ENCODE measurements around the gene SAP30.

Gene SAP30, protein sequence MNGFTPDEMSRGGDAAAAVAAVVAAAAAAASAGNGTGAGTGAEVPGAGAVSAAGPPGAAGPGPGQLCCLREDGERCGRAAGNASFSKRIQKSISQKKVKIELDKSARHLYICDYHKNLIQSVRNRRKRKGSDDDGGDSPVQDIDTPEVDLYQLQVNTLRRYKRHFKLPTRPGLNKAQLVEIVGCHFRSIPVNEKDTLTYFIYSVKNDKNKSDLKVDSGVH

DNA sequence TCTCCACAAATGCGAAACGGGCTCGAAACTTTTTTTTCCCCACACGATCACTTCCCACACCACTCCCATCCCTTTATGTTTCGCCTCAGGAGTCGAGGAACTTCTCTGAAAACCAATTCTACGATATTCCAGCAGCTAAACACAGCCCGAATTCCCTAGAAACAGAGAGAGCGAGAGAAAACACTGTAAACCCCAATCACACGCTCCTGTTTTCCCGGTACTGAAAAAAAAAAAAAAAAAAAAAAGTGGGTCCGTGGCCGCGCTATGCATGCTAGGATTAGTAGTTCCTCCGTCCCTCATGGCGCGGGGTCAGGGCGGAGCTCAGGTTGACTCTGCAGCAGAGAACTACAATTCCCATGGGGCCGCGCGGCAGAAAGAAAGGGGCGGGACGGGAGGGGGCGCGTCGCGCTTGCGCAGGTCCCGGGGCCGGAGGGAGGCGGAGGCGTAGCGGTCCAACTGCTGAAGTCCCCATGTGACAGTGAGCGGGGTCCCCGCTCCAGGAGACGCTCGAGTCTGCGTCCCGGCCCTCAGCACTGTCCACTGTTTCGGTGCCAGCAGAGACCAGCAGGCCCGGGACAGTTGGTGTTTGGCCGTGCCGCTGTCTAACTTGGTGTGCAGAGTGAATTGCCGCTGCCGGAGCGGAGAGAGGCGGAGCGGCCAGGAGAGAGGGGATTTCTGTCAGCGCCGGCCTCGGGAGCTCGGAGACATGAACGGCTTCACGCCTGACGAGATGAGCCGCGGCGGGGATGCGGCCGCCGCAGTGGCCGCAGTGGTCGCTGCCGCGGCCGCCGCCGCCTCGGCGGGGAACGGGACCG, at the start of gene SAP30:
TSS of gene SAP30 (plus strand) at position 478 of the 815 bp plus-strand sequence. CDS start at position 707, 229 bp downstream.
- no peak for TF ChIP-seq ZNF274 (IDR thresholded peaks at IDR 0.05; ENCODE audit: low read depth, low read length)
- peak within 1 kb of the TSS; percentile 98 for H3K4me3 ChIP-seq (ENCODE audit: low read length)

DNA sequence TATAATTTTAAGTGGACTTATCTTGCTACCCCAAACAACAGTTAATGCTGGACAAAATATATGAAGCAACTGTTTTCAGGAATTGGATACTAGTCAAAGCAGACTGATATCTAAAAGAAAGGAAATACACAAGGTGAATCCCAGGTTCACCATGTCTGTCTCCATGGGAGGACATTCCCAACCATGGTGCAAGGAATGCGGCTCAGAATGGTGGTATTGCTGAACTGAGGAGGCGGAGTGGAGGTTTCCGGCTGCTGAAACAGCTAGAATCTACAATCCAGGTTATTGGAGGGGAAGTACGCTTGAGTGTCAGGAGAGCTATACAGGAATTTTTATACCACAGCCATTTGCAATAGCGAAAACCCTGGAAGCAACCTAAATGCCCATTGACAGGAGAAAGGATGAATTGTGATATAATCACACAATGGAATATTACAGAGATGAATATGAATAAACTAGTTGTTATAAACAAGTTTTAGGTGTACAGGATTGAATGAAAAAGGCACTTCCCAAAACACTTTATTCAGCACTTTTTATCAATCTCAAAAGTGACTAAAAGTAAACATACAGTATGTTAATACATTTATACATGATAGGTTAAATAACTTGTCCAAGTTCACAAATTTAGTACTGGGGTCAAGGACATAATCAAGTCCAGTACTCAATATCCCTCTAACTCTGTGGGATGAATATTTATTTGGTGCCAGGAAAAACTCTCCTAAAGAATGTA, 45.6 kb upstream of the SAP30 start:
- H3K4me3 ChIP-seq (ENCODE audit: low read length), result no peak overlapping the region
- TF ChIP-seq ZNF274 (IDR thresholded peaks at IDR 0.05; ENCODE audit: low read depth, low read length), result no peak

DNA sequence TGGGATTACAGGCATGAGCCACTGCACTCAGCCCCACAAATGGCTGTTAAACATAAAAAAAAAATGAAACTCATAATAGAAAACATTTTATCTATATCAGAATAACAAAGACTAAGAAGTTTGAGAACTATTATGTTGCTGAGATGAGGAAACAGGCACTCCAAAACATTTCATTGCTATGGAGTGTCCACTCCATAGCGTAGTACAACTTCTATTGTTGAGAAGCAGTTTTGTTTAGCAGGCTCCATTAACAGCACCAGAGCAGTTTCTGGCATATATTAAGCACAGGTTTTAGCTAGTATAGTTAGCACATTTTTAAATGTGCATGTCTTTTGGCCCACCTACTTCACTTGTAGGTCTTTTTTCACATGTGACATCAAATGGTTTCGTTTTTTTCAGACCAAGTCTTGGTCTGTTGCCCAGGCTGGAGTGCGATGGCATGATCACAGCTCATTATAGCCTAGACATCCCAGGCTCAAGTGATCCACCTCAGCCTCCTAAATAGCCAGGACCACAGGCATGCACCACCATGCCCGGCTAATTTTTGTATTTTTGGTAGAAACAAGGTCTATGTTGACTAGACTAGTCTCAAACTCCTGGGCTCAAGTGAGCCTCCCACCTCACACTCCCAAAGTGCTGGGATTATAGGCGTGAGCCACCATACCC, 42.4 kb upstream of the SAP30 start:
- H3K4me3 ChIP-seq (ENCODE audit: low read length), result no peak overlapping the region
- no peak for TF ChIP-seq ZNF274 (IDR thresholded peaks at IDR 0.05; ENCODE audit: low read depth, low read length)

DNA sequence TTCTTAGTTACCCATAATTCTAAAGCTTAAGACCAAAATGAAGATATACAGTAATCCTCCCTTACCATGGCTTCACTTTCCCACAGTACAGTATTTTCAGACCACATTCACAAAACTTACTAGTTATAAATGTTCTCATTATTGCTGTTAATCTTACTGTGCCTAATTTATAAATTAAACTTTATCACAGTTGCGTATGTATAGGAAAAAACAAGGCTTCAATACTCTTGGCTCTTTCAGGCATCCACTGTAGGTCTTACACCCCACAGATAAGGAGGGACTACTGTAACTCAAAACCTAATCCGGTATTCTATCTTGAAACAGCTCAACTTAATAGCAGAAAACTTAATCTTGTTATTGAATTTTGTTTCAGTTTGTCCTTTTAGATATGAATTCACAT, 40.2 kb upstream of the SAP30 start:
- H3K4me3 ChIP-seq (ENCODE audit: low read length), result no peak overlapping the region
- TF ChIP-seq ZNF274 (IDR thresholded peaks at IDR 0.05; ENCODE audit: low read depth, low read length), result no peak

DNA sequence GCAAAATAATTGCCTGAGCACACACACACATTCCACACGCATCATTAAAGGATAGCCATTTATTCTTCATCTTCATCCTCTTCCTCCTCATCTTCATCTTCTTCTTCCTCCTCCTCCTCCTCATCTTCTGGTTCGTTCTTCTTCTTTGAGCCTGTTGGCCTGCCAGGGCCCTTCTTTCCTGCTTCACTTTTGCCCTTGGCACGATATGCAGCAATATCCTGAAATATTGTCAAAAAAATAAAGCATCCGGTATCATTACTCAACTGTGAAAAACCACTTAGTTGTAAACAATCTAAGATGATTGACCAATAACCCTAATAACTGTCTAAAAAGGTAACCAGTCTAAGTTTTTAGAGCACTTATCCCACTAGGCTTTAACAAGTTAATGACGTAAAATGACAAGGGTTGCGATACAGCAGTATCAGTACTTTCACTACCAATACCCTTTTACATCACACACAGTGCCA, 38.7 kb upstream of the SAP30 start:
- H3K4me3 ChIP-seq (ENCODE audit: low read length), result peak overlapping the region; percentile 100
- no peak for TF ChIP-seq ZNF274 (IDR thresholded peaks at IDR 0.05; ENCODE audit: low read depth, low read length)

DNA sequence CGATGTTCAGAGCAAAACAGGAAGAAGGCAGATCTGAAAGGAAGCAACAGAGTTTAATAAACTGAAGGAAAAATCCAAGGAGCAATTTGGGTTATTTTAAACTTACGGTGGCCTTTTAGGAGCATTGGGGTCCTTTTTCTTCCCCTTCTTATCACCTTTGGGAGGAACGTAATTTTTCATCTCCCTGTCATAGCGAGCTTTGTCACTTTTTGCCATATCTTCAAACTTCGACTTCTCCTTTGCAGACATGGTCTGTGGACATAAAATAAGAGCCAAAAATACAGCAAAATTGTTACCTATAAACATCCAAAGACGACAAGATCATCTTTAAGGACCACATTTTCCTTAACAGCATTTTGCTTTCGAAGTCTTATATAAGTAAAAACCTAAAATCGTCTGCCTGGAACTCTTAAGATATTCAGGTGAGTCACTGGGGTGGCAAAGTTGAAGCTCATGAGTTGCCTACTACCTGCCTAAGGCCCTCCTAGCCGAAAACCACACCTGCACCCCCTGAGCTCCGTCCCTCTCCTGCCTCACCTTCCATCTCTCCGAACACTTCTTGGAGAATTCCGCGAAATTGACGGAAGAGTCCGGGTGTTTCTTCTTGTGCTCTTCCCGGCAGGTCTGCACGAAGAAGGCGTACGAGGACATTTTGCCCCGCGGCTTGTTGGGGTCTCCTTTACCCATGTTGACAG, 37.6 kb upstream of the SAP30 start:
- H3K4me3 ChIP-seq (ENCODE audit: low read length), result peak overlapping the region; percentile 100
- no peak for TF ChIP-seq ZNF274 (IDR thresholded peaks at IDR 0.05; ENCODE audit: low read depth, low read length)

DNA sequence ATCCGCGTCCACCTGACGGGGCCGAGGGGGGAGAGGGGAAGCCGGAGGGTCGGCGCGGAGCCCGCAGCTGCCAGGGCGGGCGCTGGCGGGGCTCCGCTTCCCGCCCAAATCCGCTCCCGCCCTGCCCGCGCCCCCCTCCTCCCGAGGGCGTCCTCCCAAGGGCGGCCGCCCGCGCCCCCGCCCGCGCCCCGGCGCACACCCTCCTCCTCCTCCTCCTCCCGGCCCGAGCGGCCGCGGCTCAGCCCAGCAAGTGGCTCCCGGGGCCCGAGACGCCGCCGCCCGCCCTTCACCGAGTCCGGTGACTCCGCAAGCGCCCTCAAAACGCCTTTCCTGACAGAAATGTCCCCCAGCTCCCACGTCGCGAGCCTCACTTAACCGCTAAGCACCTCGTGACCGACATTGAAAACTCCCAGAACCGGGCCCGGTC, 37.1 kb upstream of the SAP30 start:
- H3K4me3 ChIP-seq (ENCODE audit: low read length), result peak overlapping the region; percentile 100
- TF ChIP-seq ZNF274 (IDR thresholded peaks at IDR 0.05; ENCODE audit: low read depth, low read length), result no peak

DNA sequence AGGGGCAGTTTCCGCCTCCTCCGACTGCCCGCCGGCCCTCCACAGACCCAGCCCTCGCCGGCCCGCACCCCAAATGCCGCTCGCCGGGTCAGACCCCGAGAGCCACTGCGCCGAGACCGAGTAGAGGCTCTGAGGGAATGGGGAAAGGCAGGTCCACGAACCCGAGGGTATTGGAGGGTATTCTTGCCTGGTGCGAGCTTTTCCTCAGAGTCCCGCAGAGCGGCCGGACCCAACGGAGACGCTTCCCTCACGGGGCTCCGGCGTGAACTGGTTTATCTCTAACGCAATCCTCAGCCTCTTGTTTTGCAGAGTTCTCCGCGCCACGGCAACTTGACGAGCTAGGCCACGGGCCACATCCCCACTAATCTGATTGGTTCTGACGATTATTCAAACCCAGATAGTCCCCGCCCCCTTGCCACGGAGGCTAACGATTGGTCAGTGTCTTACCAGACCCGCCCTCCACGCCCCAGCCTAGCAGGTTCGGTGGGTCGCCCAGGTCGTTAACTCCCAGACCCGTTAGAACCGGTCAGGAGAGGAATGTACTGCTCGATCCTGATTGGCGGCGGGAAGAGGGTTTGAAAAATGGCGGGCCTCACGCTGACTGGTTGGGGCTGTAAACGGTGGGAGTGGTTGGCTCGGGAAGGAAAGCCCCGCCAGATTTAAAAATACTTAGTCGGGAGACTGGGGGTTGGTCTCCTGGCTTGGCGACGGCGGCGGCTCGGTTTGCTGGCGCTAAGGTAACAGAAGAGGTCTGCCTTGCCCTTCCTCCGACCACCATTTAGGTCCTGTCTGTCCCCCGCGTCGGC, 36.5 kb upstream of the SAP30 start, which contains the start of gene HMGB2:
TSS of gene HMGB2 (minus strand) at position 274 of the 806 bp plus-strand sequence. CDS start 709 bp downstream, outside the sequence.
- peak within 1 kb of the TSS; percentile 100 for H3K4me3 ChIP-seq (ENCODE audit: low read length)
- TF ChIP-seq ZNF274 (IDR thresholded peaks at IDR 0.05; ENCODE audit: low read depth, low read length), result no peak

DNA sequence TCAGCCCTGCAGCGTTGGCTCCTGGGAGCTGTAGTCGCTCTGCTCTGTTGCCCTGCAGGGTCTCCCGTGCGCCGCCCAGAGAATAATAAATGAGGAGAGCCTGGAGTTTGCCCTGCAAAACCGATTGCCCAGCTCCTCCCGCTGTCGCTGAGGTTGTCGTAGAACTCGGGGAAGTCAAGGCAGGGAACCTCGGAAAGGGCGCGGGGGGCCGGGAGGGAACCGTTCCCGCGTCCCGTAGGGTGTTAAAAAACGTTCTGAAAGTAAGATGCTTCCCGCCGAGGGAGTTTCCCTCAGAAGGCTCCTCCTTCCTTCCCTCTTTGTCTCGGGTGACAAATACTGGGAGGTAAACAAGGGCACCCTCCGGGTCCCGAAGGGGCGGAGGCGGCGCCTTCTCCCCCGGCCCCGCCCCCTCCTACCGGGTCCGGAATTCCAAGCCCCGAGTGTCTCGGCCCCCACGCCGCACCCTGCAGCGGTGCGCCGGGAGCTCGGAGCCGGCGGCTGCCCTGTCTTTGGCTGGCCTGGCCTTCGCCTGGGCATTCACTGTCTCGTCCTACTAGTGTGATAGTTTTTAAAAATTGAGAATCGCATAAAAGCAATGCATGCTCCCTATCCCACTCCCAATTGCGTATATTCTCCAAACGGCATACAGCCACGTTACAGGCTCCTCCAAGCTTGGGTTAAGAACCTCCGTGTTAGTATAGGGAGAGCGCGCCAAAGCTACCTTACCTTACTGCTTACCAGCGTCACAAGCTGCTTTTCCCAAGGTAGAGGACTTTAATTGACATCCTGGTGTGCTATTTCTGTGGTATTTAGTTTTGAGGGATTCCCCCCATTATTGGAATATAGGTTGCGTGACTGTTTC, 35.6 kb upstream of the SAP30 start:
- peak overlapping the region; percentile 77 for H3K4me3 ChIP-seq (ENCODE audit: low read length)
- no peak for TF ChIP-seq ZNF274 (IDR thresholded peaks at IDR 0.05; ENCODE audit: low read depth, low read length)

DNA sequence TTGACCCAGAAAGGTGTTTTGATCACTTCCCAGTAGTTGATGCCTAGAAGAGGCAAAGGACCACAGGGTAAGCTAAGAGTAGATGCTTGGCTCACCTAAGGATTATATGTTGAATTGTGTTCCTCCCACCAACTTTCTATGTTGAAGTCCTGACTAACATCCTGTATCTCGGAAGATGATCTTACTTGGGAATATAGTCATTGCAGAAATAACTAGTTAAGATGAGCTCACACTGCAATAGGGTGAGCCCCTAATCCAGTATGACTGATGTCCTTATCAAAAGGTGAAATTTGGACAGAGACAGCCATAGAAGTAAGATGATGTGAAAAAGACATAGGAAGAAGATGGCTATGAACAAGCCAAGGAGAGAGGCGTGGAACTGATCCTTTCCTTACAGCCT, 33.3 kb upstream of the SAP30 start:
- no peak overlapping the region for H3K4me3 ChIP-seq (ENCODE audit: low read length)
- no peak for TF ChIP-seq ZNF274 (IDR thresholded peaks at IDR 0.05; ENCODE audit: low read depth, low read length)

DNA sequence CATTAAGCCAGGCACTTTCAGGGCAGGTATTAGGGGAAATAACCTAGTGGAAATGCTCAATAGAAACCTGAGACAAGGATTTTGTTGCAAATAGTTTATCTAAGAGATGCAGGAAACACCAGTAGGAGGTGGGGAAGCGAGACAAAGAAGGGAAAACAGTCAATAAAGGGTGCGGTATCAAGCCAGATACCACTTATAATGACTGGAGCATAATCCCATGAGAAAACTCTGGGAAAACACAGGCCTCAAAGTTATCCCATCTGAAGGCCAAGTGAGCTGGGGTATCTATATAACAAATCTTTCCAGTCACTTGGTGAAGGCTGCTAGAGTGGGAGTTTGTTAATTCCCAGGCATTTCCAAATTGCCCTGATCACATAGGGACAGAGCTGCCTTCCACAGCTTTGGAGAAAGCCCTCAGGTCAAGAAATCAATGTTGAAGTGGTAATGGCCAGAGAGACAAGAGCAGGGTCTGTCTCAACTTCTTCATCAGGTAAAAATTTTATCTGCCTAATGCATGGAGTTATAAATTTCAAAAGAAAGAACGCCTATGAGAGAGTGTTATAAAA, 26.8 kb upstream of the SAP30 start:
- no peak for TF ChIP-seq ZNF274 (IDR thresholded peaks at IDR 0.05; ENCODE audit: low read depth, low read length)
- no peak overlapping the region for H3K4me3 ChIP-seq (ENCODE audit: low read length)

All from GM08714 (cell line).